ENCODE results near the gene ERMP1.
"Not testable (repeated sequence)": the region's sequence is repeated elsewhere in the genome, so short reads cannot be mapped to it uniquely, and the experiment has no call there.

The ERMP1 gene

DNA sequence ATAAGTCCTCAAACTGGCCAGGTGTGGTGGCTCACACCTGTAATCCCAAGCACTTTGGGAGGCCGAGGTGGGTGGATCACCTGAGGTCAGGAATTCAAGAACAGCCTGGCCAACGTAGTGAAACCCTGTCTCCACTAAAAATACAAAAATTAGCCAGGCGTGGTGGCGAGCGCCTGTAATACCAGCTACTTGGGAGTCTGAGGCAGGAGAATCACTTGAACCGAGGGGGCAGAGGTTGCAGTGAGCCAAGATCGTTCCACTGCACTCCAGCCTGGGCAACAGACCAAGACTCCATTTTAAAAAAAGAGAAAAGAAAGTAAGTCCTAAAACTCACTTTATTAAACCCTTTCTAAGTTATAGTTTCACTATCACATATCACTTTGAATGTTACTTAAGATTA lies 32.5 kb downstream of the ERMP1 start:
- not testable (repeated sequence) for H3K27me3 Mint-ChIP-seq; H3K4me1 Mint-ChIP-seq (ENCODE audit: low read depth in 2 of 2); H3K9me3 Mint-ChIP-seq; ATAC-seq (replicated peaks); H3K4me3 Mint-ChIP-seq; DNase-seq
- Mint-ChIP-seq H3K27ac (peak overlapping the region in 1 of 2 donors; percentile 59), H3K36me3 (ENCODE audit: insufficient read depth) (peaks cover 20% of the 10 kb centered on the region)

DNA sequence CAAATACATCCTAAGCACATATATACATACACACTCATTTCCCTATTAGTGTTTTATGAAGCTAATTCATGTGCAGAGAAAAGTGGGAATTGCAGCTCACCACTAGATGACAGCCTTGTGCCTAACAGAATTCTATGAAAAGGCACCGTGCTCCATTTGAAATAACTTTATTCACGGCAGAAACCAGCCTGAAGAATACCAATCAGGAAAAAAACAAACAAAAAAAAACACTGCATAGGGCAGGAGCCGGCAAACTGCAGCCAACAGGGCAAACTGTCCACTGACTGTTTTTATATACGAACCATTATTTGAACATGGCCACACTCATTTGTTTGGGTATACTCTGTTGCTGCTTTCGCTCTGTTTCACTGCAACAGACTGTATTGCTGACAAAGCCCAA lies 33.6 kb downstream of the ERMP1 start:
- DNase-seq (no peak), ATAC-seq (replicated peaks) (no peak)
- no peaks in the 10 kb centered on the region for H3K9me3 Mint-ChIP-seq
- no peak overlapping the region for H3K27ac Mint-ChIP-seq
- no peaks in the 10 kb centered on the region for H3K27me3 Mint-ChIP-seq
- H3K4me1 Mint-ChIP-seq (ENCODE audit: low read depth in 2 of 2): peaks cover 4 to 10% of the 10 kb centered on the region in 2 donors
- H3K36me3 Mint-ChIP-seq (ENCODE audit: insufficient read depth): peaks cover 20% of the 10 kb centered on the region
- no peak overlapping the region for H3K4me3 Mint-ChIP-seq

DNA sequence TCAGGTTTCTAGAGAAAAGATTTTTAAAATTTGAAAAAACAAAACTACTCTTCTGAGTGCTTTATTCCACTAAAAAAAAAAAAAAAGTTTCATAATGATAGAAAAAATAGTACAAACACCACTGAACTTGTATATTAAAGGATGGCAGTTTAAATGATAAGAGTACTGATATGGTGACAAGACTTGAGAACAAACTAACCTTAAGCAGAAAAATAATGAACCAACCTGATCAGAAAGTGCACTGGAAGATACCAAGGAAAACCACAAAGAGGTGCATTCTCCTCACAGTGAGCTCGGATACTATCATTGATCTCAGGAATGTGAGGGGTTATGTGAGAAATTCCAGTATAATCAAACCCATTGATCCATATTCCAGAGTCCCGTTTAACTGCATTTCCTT lies 34.3 kb downstream of the ERMP1 start:
- ATAC-seq (replicated peaks) (no peak), DNase-seq (no peak)
- peaks cover 11 to 17% of the 10 kb centered on the region in 2 donors for H3K4me1 Mint-ChIP-seq (ENCODE audit: low read depth in 2 of 2)
- H3K27ac Mint-ChIP-seq: no peak overlapping the region
- H3K27me3 Mint-ChIP-seq: no peaks in the 10 kb centered on the region
- peaks cover 25% of the 10 kb centered on the region for H3K36me3 Mint-ChIP-seq (ENCODE audit: insufficient read depth)
- no peaks in the 10 kb centered on the region for H3K9me3 Mint-ChIP-seq
- no peak overlapping the region for H3K4me3 Mint-ChIP-seq

DNA sequence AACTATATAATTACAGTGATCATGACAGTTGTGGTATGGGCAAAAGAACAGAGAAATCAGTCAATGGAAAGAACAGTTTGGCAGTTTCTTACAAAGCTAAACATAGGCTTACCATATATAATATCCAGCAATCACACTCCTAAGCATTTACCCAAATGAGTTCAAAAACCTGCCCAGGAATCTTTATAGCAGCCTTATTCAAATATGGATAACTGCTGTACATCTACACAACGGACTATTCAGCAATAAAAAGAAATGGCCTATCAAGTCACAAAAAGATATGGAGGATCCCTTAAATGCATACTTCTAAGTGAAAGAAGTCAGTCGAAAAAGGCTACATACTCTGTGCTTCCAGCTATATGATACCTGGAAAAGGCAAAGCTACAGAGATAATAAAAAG lies 36.6 kb downstream of the ERMP1 start:
- Mint-ChIP-seq H3K9me3 (no peaks in the 10 kb centered on the region), H3K4me1 (ENCODE audit: low read depth in 2 of 2) (peaks cover 15 to 22% of the 10 kb centered on the region in 2 donors), H3K36me3 (ENCODE audit: insufficient read depth) (peaks cover 25% of the 10 kb centered on the region), H3K27me3 (no peaks in the 10 kb centered on the region), H3K27ac (no peak overlapping the region), H3K4me3 (no peak overlapping the region)
- ATAC-seq (replicated peaks): no peak
- no peak for DNase-seq

DNA sequence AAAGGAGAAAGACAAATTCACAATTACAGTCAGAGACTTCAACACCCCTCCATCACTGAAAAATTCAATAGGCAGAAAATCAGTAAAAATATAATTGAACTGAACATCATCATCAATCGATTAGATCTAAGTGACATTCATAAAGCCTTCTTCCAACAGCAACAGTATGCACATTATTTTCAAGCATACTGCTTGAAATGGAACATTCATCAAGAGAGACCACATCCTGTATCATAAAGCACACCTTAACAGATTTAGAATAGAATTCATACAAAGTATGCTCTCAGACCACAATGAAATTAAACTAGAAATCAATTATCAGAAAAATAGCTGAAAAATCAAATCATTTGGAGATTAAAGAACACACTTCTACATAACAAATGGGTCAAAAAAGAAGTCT lies 39.1 kb downstream of the ERMP1 start:
- Mint-ChIP-seq H3K9me3 (no peaks in the 10 kb centered on the region), H3K27me3 (no peaks in the 10 kb centered on the region), H3K36me3 (ENCODE audit: insufficient read depth) (peaks cover 38% of the 10 kb centered on the region), H3K4me1 (ENCODE audit: low read depth in 2 of 2) (peaks cover 15 to 25% of the 10 kb centered on the region in 2 donors), H3K4me3 (no peak overlapping the region), H3K27ac (peak overlapping the region in 1 of 2 donors; percentile 38)
- DNase-seq (no peak), ATAC-seq (replicated peaks) (peak; percentile 45)

DNA sequence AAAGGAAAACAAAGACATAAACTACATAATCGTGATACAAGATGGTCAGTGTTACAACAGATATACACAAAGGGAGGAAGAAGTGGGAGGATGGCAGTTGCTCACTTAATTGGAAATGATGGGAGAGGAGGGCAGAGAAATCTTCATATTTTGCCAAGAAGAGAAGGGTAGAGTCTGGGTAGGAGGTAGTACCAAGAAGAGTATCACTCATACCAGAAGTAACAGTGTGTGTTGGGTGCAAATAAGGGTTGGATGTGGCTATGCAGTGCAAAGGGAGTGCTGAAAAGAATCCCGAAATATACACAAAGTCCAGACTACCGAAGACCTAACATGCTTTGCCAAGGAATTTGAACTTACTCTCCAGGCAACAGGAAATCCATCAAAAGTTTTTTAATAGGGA lies 41.0 kb downstream of the ERMP1 start:
- peaks cover 15 to 33% of the 10 kb centered on the region in 2 donors for H3K4me1 Mint-ChIP-seq (ENCODE audit: low read depth in 2 of 2)
- no peaks in the 10 kb centered on the region for H3K9me3 Mint-ChIP-seq
- no peaks in the 10 kb centered on the region for H3K27me3 Mint-ChIP-seq
- H3K27ac Mint-ChIP-seq: no peak overlapping the region
- H3K4me3 Mint-ChIP-seq: no peak overlapping the region
- DNase-seq (no peak), ATAC-seq (replicated peaks) (no peak)
- peaks cover 26% of the 10 kb centered on the region for H3K36me3 Mint-ChIP-seq (ENCODE audit: insufficient read depth)

DNA sequence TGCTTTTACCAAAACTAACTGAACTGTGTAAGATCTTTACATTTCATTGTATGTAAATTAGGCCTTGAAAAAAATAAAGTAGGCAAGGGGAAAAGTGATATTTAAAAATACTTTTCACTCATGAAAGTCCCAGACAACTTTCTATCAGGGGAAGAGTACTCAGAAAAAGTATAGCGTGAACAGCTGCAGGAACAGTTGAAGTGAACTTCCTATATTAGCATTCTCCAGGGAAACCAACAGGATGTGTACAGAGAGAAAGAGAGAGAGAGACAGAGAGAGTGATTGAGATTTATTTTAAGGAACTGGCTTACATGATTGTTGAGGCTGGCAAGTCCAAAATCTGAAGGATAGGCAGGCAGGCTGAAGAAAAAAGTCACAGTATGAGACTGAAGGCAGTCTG lies 42.0 kb downstream of the ERMP1 start:
- Mint-ChIP-seq H3K4me1 (ENCODE audit: low read depth in 2 of 2) (peaks cover 15 to 33% of the 10 kb centered on the region in 2 donors), H3K9me3 (no peaks in the 10 kb centered on the region), H3K36me3 (ENCODE audit: insufficient read depth) (peaks cover 27% of the 10 kb centered on the region), H3K27ac (peak overlapping the region; percentile 7 to 44), H3K4me3 (no peak overlapping the region), H3K27me3 (no peaks in the 10 kb centered on the region)
- DNase-seq (no peak), ATAC-seq (replicated peaks) (no peak)

DNA sequence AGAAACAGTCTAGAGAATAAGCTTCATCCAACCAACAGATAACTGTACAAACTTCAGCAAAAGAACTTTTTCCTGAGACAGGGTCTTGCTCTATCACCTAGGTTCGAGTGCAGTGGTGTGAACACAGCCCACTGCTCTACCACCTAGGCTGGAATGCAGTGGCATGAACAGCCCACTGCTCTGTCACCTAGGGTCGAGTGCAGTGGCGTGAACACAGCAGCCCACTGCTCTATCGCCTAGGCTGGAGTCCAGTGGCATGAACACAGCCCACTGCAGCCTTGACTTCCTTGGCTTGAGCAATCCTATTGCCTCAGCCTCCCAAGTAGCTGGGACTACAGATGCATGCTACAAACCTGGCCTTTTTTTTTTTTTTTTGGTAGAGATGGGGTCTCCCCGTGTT lies 43.4 kb downstream of the ERMP1 start:
- Mint-ChIP-seq H3K27me3 (no peaks in the 10 kb centered on the region), H3K27ac (no peak overlapping the region), H3K9me3 (no peaks in the 10 kb centered on the region), H3K36me3 (ENCODE audit: insufficient read depth) (peaks cover 33% of the 10 kb centered on the region), H3K4me1 (ENCODE audit: low read depth in 2 of 2) (peaks cover 12 to 33% of the 10 kb centered on the region in 2 donors), H3K4me3 (no peak overlapping the region)
- no peak for DNase-seq
- ATAC-seq (replicated peaks): no peak

DNA sequence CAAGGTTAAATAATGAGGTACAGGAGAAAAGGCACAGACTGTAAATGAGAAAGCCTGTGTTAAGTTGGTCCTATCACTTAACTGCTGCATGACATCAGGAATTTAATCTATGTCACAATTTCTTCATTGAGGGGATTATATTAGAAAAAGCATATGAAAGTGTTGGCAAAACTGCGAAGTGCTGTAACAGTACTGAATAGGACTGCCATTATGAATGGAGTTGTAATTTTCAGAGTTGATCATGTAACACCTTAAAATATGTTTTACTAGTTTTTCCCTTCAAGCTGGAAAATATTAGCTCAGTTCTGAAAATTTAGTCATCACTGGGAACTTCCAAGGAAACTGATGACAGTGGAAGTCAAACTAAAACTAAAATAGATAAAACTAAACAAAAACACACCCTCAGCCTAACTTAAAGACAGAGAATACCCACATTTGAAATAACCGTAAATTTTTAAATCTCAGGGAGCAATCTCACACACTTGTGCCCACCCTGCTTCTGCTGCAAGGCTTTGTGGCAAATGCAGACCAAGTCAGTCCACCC lies 45.1 kb downstream of the ERMP1 start:
- Mint-ChIP-seq H3K27me3 (no peaks in the 10 kb centered on the region), H3K4me1 (ENCODE audit: low read depth in 2 of 2) (peaks cover 0 to 17% of the 10 kb centered on the region in 2 donors)
- DNase-seq: no peak

DNA sequence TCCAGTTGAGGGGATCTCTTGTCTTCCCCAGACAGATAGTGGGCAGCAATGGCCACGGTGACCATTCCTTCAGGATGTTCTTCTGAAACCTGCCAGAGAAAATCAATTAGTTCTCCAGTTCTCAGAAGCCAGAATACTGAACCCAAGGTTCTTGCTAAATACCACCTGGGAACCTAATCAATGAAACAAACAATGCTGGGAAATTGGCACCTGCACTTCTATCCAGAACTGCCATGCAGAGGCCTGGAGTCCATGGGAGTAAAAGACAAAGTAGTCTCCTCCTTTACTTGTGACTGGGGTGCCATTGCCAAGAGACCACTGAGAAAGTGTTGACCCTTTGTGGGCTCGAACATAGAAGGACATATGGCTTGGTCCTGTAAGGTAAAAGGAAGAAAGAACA lies 45.7 kb downstream of the ERMP1 start:
- peaks cover 36% of the 10 kb centered on the region for H3K36me3 Mint-ChIP-seq (ENCODE audit: insufficient read depth)
- H3K9me3 Mint-ChIP-seq: no peaks in the 10 kb centered on the region
- DNase-seq: no peak
- peaks cover 0 to 16% of the 10 kb centered on the region in 2 donors for H3K4me1 Mint-ChIP-seq (ENCODE audit: low read depth in 2 of 2)
- no peak for ATAC-seq (replicated peaks)
- H3K27me3 Mint-ChIP-seq: no peaks in the 10 kb centered on the region
- no peak overlapping the region for H3K4me3 Mint-ChIP-seq
- H3K27ac Mint-ChIP-seq: no peak overlapping the region

More for the DNA sequence above, 45.1 kb downstream of the ERMP1 start:
- no peak for ATAC-seq (replicated peaks)
- Mint-ChIP-seq H3K27ac (peak overlapping the region; percentile 41 to 72), H3K36me3 (ENCODE audit: insufficient read depth) (peaks cover 35% of the 10 kb centered on the region), H3K9me3 (no peaks in the 10 kb centered on the region), H3K4me3 (no peak overlapping the region)

DNA sequence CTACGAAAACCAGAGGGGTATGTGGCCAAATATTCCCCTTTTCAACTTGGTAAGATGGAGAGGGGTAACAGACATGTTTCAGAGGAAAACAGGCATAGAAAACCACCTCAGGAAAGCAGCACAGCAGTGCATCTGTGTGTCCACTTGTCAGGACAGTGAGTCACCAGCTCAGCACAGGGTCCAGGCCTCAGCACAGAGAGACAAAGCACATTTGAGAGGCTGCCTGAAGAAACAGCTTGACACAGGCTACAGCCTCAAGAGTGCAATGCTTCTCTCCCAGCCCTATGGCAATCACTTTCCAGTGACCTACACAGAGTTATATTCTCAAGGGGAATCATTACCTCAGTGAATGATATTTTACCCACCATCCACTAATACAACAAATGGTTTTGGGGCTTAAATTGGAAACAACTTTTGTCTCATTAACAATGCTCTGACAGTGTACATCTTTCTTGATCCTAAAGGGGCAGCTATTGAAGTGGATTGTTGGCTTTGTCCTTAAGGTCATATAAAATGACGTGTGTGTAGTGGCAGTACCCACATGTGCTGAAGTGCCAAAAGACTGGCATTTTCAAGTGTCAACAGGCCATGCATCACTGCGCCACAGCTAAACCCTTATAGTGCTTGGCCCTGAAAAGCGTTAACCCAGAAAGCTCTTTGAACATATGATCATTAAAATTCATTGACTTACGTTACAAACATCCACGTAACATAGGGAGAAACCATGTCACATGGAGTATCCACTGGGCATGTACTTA lies 46.4 kb downstream of the ERMP1 start:
- ATAC-seq (replicated peaks) (no peak), DNase-seq (no peak)
- H3K27ac Mint-ChIP-seq: peak overlapping the region in 1 of 2 donors; percentile 10
- peaks cover 0 to 21% of the 10 kb centered on the region in 2 donors for H3K4me1 Mint-ChIP-seq (ENCODE audit: low read depth in 2 of 2)
- H3K36me3 Mint-ChIP-seq (ENCODE audit: insufficient read depth): peaks cover 36% of the 10 kb centered on the region
- H3K9me3 Mint-ChIP-seq: no peaks in the 10 kb centered on the region
- no peaks in the 10 kb centered on the region for H3K27me3 Mint-ChIP-seq
- no peak overlapping the region for H3K4me3 Mint-ChIP-seq

DNA sequence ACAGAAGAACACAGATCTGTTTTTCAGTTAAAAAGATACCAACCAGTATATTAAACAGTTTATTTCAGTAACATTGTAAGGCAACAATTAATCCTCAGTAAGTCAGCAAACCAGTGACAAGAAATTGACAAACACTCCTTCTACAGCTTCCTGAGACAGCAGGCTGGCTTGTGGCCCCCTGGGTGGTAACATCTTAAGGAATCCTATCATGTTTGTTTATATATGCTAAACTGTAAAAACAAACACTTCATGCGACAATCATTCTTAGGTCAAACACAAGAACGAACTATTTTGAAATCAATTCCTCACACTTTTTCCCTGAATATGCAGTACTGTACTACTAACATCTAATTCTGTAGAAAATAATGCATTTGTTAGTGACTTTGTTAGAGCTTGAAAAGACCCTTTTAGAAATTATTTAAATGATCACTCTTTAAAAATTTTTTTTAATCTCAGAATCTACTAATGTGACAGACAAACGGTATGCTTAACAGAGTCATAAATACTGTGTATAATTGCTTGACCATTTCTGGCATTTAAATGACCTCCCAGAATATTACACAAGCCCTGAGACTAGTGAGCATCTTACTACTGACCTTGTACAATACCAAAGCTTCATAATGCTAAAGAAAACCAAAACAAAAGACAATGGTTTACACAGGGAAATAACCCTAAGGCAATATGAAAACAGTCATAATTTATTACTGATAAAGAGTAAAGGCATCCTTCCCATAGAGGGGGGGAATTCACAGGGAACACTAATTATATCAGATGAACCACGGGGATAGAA lies 48.2 kb downstream of the ERMP1 start:
- H3K27me3 Mint-ChIP-seq: no peaks in the 10 kb centered on the region
- H3K27ac Mint-ChIP-seq: peak overlapping the region in 1 of 2 donors; percentile 74
- peaks cover 3 to 26% of the 10 kb centered on the region in 2 donors for H3K4me1 Mint-ChIP-seq (ENCODE audit: low read depth in 2 of 2)
- H3K9me3 Mint-ChIP-seq: peaks cover 5 to 7% of the 10 kb centered on the region in 2 donors
- peaks cover 32% of the 10 kb centered on the region for H3K36me3 Mint-ChIP-seq (ENCODE audit: insufficient read depth)
- no peak overlapping the region for H3K4me3 Mint-ChIP-seq
- no peak for ATAC-seq (replicated peaks)
- DNase-seq: no peak

DNA sequence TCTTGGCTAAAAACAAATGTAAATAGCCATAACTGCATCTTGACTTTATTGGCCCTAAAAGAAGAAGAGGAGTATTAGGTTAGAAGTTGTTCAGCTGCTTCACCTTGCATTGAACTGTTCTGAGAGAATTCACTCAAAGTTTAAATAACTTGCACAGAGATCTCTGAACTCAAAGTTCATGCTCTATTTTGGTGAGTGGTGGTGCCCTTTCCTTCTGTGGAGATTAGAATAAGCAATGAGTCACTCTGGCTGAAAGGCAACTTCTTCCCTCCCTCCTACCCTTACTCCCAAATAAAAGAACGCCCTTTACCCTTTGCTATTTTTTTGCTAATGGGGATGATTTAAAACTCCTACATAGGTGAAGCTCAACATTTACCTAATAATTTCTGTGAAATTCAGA lies 48.9 kb downstream of the ERMP1 start:
- Mint-ChIP-seq H3K9me3 (peaks cover 5 to 7% of the 10 kb centered on the region in 2 donors), H3K4me1 (ENCODE audit: low read depth in 2 of 2) (peaks cover 3 to 26% of the 10 kb centered on the region in 2 donors), H3K27me3 (no peaks in the 10 kb centered on the region), H3K4me3 (no peak overlapping the region), H3K36me3 (ENCODE audit: insufficient read depth) (peaks cover 26% of the 10 kb centered on the region), H3K27ac (peak overlapping the region in 1 of 2 donors; percentile 74)
- DNase-seq: no peak
- ATAC-seq (replicated peaks): no peak

Data from effector memory CD8-positive, alpha-beta T cell (primary cell).